OCI-LY3 (cell line): ENCODE measurements around the gene CYP2A7.
"Not testable (repeated sequence)": the region's sequence is repeated elsewhere in the genome, so short reads cannot be mapped to it uniquely, and the experiment has no call there.

Source experiments
- CTCF ChIP-seq: fragments of 200-600, 300-600 bp; sonication (generic); IDR thresholded peaks from 2 replicates; pipeline ENCODE4 v1.5.1; 2014; ENCODE audit warnings: antibody characterized with exemption, low read length, low read depth
- EZH2phosphoT487 ChIP-seq: fragments of 200-600 bp; shearing (Covaris generic); IDR thresholded peaks from 2 replicates; pipeline ENCODE4 v1.6.1; 2018; ENCODE audit warnings: antibody characterized with exemption, mixed run types, low read depth

GRCh38 chr19:40926276-40926675, 44.2 kb upstream of the CYP2A7 start:
- not testable (repeated sequence) for TF ChIP-seq CTCF, EZH2phosphoT487
